Central memory CD8-positive, alpha-beta T cell (primary cell): ENCODE results near the gene FYTTD1.
"Not testable (repeated sequence)": the region's sequence is repeated elsewhere in the genome, so short reads cannot be mapped to it uniquely, and the experiment has no call there.

Source experiments
- ATAC-seq: fragments of 150-1000 bp; cut with Tn5 transposase; replicated peaks from 2 replicates; pipeline ENCODE4 v1.10.0; 2022; ENCODE audit warnings: mild to moderate bottlenecking, moderate FRiP score, moderate number of reproducible peaks; ENCODE audit not compliant: poor library complexity, severe bottlenecking; ENCODE audit errors: extremely low read depth
- DNase-seq, 2 donors: peaks; one replicate each; pipeline ENCODE4 v3.0.0; 2021; ENCODE audit warnings: low spot score in 2 of 2
- H3K27ac Mint-ChIP-seq: one replicate; pipeline ENCODE4 v1.8.0; 2022; ENCODE audit warnings: low read depth, mild to moderate bottlenecking, moderate library complexity, mixed read lengths
- H3K27me3 Mint-ChIP-seq: one replicate; pipeline ENCODE4 v1.8.0; 2022; ENCODE audit warnings: mixed read lengths
- H3K36me3 Mint-ChIP-seq: one replicate; pipeline ENCODE4 v1.8.0; 2022; ENCODE audit warnings: mild to moderate bottlenecking, moderate library complexity, mixed read lengths; ENCODE audit not compliant: insufficient read depth
- H3K4me1 Mint-ChIP-seq: one replicate; pipeline ENCODE4 v1.8.0; 2022; ENCODE audit warnings: mixed read lengths
- H3K4me3 Mint-ChIP-seq: one replicate; pipeline ENCODE4 v1.8.0; 2022; ENCODE audit warnings: mild to moderate bottlenecking, moderate library complexity, mixed read lengths
- H3K9me3 Mint-ChIP-seq: one replicate; pipeline ENCODE4 v1.8.0; 2022; ENCODE audit warnings: mixed read lengths

FYTTD1 gene, protein sequence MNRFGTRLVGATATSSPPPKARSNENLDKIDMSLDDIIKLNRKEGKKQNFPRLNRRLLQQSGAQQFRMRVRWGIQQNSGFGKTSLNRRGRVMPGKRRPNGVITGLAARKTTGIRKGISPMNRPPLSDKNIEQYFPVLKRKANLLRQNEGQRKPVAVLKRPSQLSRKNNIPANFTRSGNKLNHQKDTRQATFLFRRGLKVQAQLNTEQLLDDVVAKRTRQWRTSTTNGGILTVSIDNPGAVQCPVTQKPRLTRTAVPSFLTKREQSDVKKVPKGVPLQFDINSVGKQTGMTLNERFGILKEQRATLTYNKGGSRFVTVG

DNA sequence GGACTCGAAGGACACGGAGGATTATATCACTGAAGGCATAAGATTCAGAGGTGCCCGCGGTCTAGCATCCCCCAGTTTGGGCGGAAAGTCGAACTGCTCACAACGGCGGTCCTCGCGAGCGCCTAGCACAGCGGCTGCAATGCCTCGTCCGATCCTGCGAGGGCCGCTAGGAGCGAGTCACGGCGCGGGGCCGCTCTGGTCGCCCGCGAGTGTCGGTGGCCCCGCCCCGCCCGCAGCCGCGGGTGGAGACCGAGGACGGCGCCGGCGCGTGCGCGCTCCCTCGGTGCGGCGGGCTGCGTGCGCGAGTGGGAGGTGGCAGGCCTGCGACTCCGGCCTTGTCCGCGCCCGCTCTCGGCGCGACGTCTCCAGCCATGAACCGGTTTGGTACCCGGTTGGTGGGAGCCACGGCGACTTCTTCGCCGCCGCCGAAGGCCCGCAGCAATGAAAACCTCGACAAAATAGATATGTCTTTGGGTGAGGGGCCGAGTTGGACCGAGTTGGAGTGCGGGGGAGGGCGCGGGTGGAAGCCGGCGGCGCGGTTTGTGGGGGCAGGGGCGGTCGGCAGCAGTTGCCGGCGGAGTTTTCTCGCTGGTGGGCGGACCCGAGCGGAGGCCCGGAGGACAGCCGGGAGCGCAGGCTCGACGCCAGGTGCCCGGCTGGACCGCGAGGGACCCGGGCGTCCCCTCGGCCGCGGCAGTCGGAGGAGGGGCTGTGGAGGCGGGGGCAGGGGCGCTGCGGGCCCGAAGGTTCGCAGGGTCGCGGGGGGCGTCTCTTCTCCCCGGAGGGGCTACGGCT is at the start of gene FYTTD1:
Gene FYTTD1 (plus strand): TSS at position 283 of the 795 bp plus-strand sequence. CDS start 89 bp downstream, at position 372.
- Mint-ChIP-seq H3K4me1 (peaks cover 45% of the 10 kb centered on the region), H3K27me3 (no peaks in the 10 kb centered on the region), H3K4me3 (peak within 1 kb of the TSS; percentile 99), H3K27ac (peak within 1 kb of the TSS; percentile 86), H3K9me3 (no peaks in the 10 kb centered on the region), H3K36me3 (peaks cover 8% of the 10 kb centered on the region)
- ATAC-seq (peak; percentile 80), DNase-seq (peak; percentile 76 to 78)

DNA sequence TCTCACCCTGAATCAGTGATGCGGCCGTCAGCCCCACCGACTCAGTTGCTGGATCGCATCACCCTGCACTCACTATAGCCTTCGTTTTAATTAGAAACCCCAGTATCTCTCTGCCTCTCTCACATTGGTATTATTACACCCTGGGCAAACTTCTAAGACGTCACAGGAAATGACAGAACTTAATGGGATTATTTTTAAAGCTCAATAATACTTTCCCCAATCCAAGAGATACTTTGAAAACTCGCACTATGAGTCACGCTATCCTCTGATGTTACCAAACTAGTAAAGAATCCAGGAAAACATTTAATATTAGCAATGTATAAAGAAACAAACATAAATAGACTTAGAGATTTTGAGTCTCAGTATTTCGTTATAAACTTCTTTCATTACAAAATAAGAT is 49.6 kb upstream of the FYTTD1 start:
- H3K4me3 Mint-ChIP-seq, result no peak overlapping the region
- no peak for DNase-seq
- H3K9me3 Mint-ChIP-seq, result no peaks in the 10 kb centered on the region
- H3K27ac Mint-ChIP-seq, result no peak overlapping the region
- peaks cover 7% of the 10 kb centered on the region for H3K4me1 Mint-ChIP-seq
- H3K36me3 Mint-ChIP-seq, result peaks cover 56% of the 10 kb centered on the region
- ATAC-seq, result no peak
- no peaks in the 10 kb centered on the region for H3K27me3 Mint-ChIP-seq

DNA sequence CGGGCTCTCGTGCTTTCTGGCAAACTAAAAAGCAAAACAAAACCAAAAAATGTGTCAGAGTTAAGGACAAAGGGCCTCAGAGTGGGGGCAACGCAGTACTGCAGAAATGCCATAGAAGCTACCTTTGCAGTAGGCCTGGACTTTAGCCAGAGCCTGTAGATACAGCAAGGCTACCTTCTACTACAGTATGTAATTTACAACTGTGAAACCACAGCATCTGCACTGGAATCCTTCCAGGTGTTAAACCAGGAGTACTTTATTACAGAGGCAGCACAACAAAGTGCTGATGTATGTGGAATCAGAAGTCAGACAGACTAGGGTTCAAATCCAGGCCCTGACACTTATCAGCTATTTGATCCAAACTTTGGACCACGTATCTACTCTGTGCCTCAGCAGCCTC is 47.8 kb upstream of the FYTTD1 start:
- no peak overlapping the region for H3K27ac Mint-ChIP-seq
- H3K9me3 Mint-ChIP-seq, result no peaks in the 10 kb centered on the region
- no peaks in the 10 kb centered on the region for H3K27me3 Mint-ChIP-seq
- DNase-seq (no peak), ATAC-seq (no peak)
- H3K4me1 Mint-ChIP-seq, result peaks cover 8% of the 10 kb centered on the region
- H3K36me3 Mint-ChIP-seq, result peaks cover 55% of the 10 kb centered on the region
- no peak overlapping the region for H3K4me3 Mint-ChIP-seq

DNA sequence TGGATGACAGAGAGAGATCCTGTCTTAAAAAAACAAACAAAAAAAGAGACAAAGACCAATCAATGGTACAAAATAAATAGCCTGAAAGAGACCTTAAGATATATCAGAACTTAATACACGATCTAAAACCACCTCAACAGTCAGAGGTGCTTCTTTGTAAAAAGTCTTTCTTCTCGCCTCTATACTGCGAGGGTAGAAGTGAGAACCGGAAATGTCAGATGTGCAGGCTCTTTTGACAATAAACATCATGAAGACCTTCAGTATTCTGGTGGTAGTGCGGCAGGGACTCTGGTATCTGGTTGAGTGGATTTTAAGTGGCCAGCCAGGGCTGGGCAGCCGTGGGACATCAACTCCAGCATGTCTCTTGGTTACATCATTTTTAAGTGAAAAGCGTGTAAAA is 43.0 kb upstream of the FYTTD1 start:
- Mint-ChIP-seq H3K36me3 (peaks cover 29% of the 10 kb centered on the region), H3K9me3 (no peaks in the 10 kb centered on the region), H3K27ac (peak overlapping the region; percentile 95), H3K4me3 (peak overlapping the region; percentile 81), H3K27me3 (no peaks in the 10 kb centered on the region), H3K4me1 (peaks cover 8% of the 10 kb centered on the region)
- ATAC-seq, result peak; percentile 95
- no peak for DNase-seq

DNA sequence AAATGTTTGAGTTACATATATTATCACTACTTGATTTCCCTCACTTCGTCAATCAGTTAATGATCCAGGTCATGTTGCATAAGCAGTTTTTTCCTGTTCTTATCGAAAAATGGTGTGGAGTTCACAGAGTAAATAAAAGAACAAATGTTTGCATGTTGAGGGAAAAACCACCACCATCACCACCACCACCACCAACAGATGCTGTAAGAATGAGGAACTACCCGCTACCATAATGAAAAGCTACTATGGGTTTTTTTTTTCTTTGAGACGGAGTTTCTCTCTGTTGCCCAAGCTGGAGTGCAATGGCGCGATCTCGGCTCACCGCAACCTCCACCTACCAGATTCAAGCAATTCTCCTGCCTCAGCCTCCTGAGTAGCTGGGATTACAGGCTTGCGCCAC is 40.5 kb upstream of the FYTTD1 start:
- Mint-ChIP-seq H3K9me3 (no peaks in the 10 kb centered on the region), H3K4me3 (no peak overlapping the region), H3K27me3 (no peaks in the 10 kb centered on the region), H3K36me3 (peaks cover 26% of the 10 kb centered on the region), H3K27ac (no peak overlapping the region), H3K4me1 (peaks cover 26% of the 10 kb centered on the region)
- DNase-seq, result no peak
- ATAC-seq, result no peak

DNA sequence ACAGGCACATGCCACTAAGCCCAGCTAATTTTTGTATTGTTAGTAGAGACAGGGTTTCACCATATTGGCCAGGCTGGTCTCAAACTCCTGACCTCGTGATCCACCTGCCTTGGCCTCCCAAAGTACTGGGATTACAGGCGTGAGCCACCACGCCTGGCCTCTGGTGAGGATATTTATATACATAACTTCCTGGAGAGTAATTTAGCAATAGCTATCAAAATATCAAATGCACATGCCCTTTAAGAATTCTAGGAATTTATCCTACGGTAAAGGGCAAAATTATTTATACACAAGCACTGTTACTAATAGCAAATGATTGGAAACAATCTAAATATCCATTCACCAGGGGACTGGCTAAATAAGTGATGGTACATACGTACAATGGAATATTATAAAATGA is 38.7 kb upstream of the FYTTD1 start:
- H3K27me3 Mint-ChIP-seq, H3K9me3 Mint-ChIP-seq, ATAC-seq, DNase-seq, H3K27ac Mint-ChIP-seq, H3K4me3 Mint-ChIP-seq: not testable (repeated sequence)
- H3K36me3 Mint-ChIP-seq, result peaks cover 25% of the 10 kb centered on the region
- H3K4me1 Mint-ChIP-seq, result peaks cover 26% of the 10 kb centered on the region

DNA sequence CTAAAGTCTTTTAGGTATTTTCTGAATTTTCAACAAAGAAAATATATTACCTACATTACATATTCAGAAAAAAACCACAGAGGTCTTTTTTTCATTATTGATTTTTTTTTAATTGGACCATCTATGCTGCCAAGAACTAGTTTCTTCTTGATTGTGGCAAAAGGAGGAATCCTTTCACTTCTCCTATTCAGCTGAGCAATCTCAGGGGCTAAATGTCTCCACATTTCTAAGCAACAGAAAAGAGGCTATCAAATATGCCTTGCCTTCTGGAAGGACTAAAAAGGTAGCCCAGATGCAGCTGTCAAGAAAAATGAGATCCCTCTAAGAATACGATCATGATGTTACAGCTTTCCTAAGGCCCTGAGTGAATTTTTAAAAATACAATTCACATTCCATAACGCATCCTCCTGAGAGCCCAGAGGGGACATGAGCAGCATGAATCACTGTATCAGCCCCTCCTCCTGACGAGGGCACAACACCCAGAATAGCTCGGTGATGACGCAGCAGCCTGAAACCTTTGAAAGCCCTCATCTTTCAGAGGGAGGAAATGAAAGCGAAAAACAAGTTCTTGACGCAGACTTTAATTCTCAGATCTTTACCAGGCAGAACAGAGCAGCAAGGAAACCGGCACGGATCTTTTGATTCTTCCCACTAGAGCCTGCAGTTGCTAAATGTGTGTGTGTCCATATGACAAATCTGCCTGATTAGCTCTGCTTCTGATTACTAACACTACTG is 37.5 kb upstream of the FYTTD1 start:
- peak; percentile 62 to 83 for DNase-seq
- H3K4me1 Mint-ChIP-seq, result peaks cover 18% of the 10 kb centered on the region
- no peaks in the 10 kb centered on the region for H3K9me3 Mint-ChIP-seq
- peaks cover 20% of the 10 kb centered on the region for H3K36me3 Mint-ChIP-seq
- H3K4me3 Mint-ChIP-seq, result peak overlapping the region; percentile 74
- H3K27ac Mint-ChIP-seq, result peak overlapping the region; percentile 93
- no peaks in the 10 kb centered on the region for H3K27me3 Mint-ChIP-seq
- peak; percentile 98 for ATAC-seq

DNA sequence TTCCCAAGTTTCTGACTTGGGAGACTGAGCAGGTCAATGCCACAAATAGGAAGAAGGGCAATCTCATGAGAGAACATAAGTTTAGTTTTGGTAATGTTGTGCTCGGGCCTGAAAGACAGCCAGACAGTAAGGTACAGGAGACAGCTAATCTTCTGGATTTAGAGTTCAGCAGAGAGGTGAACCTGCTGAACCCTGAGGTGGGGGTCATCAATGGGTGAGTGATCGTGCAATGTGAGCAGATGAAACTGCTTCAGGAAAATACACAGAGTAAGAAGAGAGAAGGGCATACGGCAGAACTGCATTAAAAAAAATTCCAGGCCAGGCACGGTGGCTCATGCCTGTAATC is 36.2 kb upstream of the FYTTD1 start:
- DNase-seq, result no peak
- Mint-ChIP-seq H3K27ac (peak overlapping the region; percentile 93), H3K4me3 (peak overlapping the region; percentile 74), H3K9me3 (no peaks in the 10 kb centered on the region), H3K27me3 (no peaks in the 10 kb centered on the region), H3K4me1 (peaks cover 18% of the 10 kb centered on the region), H3K36me3 (peaks cover 20% of the 10 kb centered on the region)
- no peak for ATAC-seq

DNA sequence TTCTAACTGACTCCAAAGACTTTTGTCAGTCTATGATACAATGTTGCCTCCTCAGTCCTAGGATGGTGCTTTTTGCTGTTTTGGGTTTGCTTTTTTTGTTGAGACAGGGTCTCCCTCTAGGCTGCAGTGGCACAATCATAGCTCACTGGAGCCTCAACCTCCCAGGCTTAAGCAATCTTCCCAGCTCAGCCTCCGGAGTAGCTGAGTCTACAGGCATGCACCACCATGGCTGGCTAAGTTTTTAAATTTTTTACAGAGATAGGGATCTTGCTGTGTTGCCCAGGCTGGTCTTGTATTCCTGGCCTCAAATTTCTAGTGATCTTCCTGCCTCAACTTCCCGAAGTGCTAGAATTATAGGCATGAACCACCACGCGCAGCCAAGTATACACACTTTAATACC is 35.4 kb upstream of the FYTTD1 start:
- H3K27ac Mint-ChIP-seq, result peak overlapping the region; percentile 93

DNA sequence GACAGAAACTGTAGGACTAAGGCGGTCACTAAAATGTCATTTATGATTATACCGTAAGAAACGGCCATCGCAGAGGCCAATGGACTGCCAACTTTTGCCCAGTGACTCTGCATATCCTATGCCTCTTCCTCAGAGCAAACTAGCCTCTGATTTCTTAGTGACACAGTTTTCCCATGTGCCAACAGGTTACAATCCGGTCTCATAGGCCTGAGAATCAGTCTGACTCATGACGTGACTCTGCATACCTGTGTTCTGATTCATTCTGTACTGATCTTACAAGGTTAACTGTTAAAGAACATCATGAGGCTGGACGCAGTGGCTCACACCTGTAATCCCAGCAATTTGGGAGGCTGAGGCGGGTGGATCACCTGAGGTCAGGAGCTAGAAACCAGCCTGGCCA is 30.8 kb upstream of the FYTTD1 start:
- Mint-ChIP-seq H3K4me1 (peaks cover 6% of the 10 kb centered on the region), H3K27me3 (no peaks in the 10 kb centered on the region), H3K4me3 (no peak overlapping the region), H3K36me3 (peaks cover 8% of the 10 kb centered on the region), H3K27ac (peak overlapping the region; percentile 35), H3K9me3 (no peaks in the 10 kb centered on the region)
- DNase-seq (no peak), ATAC-seq (no peak)

More for the DNA sequence above, 35.4 kb upstream of the FYTTD1 start:
- DNase-seq, result no peak
- H3K9me3 Mint-ChIP-seq, result no peaks in the 10 kb centered on the region
- no peak for ATAC-seq
- H3K27me3 Mint-ChIP-seq, result no peaks in the 10 kb centered on the region
- peaks cover 18% of the 10 kb centered on the region for H3K4me1 Mint-ChIP-seq
- H3K36me3 Mint-ChIP-seq, result peaks cover 20% of the 10 kb centered on the region
- H3K4me3 Mint-ChIP-seq, result no peak overlapping the region

DNA sequence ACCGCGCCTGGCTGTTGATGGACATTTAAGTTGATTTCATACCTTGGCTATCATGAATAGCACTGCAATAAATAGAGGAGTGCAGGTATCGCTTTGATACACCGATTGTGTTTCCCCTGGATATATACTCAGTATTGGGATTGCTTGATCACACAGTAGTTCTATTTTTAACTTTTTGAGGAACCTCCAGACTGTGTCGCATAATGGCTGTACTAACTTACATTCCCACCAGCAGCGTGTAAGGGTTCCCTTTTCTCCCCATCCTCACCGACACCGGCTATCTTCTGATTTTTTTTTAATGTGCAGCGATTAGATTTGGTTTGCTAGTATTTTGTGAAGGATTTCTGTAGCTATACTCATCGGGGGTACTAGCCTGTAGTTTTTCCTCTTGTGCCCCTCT is 29.0 kb upstream of the FYTTD1 start:
- DNase-seq (no peak), ATAC-seq (no peak)
- H3K27ac Mint-ChIP-seq, result no peak overlapping the region
- H3K9me3 Mint-ChIP-seq, result no peaks in the 10 kb centered on the region
- no peaks in the 10 kb centered on the region for H3K27me3 Mint-ChIP-seq
- peaks cover 8% of the 10 kb centered on the region for H3K4me1 Mint-ChIP-seq
- H3K36me3 Mint-ChIP-seq, result peaks cover 2% of the 10 kb centered on the region
- no peak overlapping the region for H3K4me3 Mint-ChIP-seq

DNA sequence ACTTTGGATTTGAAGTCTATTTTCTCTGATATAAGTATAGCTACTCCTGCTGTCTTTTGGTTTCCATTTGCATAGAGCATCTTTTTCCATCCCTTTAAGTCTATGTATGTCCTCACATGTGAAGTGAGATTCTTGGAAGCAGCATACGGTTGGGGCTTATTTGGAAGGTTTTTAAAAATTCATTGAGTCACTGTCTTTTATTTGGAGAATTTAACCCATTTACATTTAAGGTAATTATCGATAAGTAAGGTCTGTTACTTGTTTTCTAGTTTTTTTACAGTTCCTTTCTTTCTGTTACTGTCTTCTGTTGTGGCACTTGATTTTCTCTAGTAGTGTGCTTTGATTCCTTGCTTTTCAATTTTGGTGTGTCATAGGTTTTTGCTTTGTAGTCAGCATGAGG is 26.9 kb upstream of the FYTTD1 start:
- no peak for DNase-seq
- Mint-ChIP-seq H3K4me1 (peaks cover 15% of the 10 kb centered on the region), H3K9me3 (no peaks in the 10 kb centered on the region), H3K4me3 (no peak overlapping the region), H3K27me3 (no peaks in the 10 kb centered on the region), H3K36me3 (peaks cover 1% of the 10 kb centered on the region), H3K27ac (no peak overlapping the region)
- no peak for ATAC-seq
